ENCODE results near the gene CDH5.

- TF ChIP-seq, protein P1, sequence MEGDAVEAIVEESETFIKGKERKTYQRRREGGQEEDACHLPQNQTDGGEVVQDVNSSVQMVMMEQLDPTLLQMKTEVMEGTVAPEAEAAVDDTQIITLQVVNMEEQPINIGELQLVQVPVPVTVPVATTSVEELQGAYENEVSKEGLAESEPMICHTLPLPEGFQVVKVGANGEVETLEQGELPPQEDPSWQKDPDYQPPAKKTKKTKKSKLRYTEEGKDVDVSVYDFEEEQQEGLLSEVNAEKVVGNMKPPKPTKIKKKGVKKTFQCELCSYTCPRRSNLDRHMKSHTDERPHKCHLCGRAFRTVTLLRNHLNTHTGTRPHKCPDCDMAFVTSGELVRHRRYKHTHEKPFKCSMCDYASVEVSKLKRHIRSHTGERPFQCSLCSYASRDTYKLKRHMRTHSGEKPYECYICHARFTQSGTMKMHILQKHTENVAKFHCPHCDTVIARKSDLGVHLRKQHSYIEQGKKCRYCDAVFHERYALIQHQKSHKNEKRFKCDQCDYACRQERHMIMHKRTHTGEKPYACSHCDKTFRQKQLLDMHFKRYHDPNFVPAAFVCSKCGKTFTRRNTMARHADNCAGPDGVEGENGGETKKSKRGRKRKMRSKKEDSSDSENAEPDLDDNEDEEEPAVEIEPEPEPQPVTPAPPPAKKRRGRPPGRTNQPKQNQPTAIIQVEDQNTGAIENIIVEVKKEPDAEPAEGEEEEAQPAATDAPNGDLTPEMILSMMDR (IDR thresholded peaks at IDR 0.05) = no peak
- no peak for TF ChIP-seq POLR2A (IDR thresholded peaks at IDR 0.05)
Measured at GRCh38 chr16:66322174-66322573, 44.3 kb upstream of the CDH5 start.
